HEK293 (cell line): ENCODE measurements around the gene GPLD1.

ENCODE experiments used
- CTCF ChIA-PET: fragments of 350-600 bp; formaldehyde crosslinking; extraction: SDS; loops from one replicate; lab custom pipeline; 2021; ENCODE audit warnings: antibody characterized with exemption; lab: Yijun Ruan, JAX
- POLR2A ChIA-PET: fragments of 300-600 bp; formaldehyde crosslinking; extraction: SDS; loops from one replicate; lab custom pipeline; 2020; ENCODE audit warnings: antibody characterized with exemption, inconsistent platforms; lab: Yijun Ruan, JAX
- H3K27ac ChIP-seq: fragments of 200-500 bp; sonication (Bioruptor generic); 2 replicates; pipeline ENCODE4 v1.5.1; 2014; ENCODE audit warnings: low read depth, low read length, control low read depth, inconsistent platforms; ENCODE audit errors: extremely low read depth
- H3K36me3 ChIP-seq, 2 experiments: fragments of 200-500 bp in 1 of 2; sonication (Bioruptor generic) in 1 of 2; 1 replicate in 1 of 2; 2 replicates in 1 of 2; pipeline ENCODE4 v1.5.1; 2014 to 2017; ENCODE audit warnings: inconsistent platforms in 2 of 2, low read length in 2 of 2; ENCODE audit not compliant: control insufficient read depth in 2 of 2, insufficient read depth in 1 of 2
- H3K4me1 ChIP-seq: fragments of 200-500 bp; sonication (Bioruptor generic); 2 replicates; pipeline ENCODE4 v1.5.1; 2014; ENCODE audit warnings: mild to moderate bottlenecking, low read length, inconsistent platforms; ENCODE audit not compliant: control insufficient read depth, insufficient read depth
- H3K4me3 ChIP-seq: 2 replicates; pipeline ENCODE4 v1.5.1; 2011; ENCODE audit warnings: low read depth, mild to moderate bottlenecking, control low read depth, low read length, moderate library complexity
- H3K9me3 ChIP-seq: fragments of 200-500 bp; sonication (Bioruptor generic); 2 replicates; pipeline ENCODE4 v1.5.1; 2014; ENCODE audit warnings: low read depth, low read length, inconsistent platforms; ENCODE audit not compliant: control insufficient read depth, insufficient read depth
- GLIS2 ChIP-seq: fragments of 450-650 bp; formaldehyde crosslinking; IDR thresholded peaks from 2 replicates; pipeline ENCODE4 v1.5.1; 2016; ENCODE audit warnings: missing biosample characterization, missing genetic modification characterization
- HOXC10 ChIP-seq: sonication (generic); formaldehyde crosslinking; IDR thresholded peaks from 2 replicates; pipeline ENCODE4 v1.8.1; 2023; ENCODE audit warnings: mild to moderate bottlenecking, missing genetic modification reagents
- KLF1 ChIP-seq: fragments of 450-650 bp; formaldehyde crosslinking; IDR thresholded peaks from 2 replicates; pipeline ENCODE4 v1.5.1; 2016; ENCODE audit warnings: missing biosample characterization, missing genetic modification characterization
- KLF7 ChIP-seq: fragments of 450-650 bp; formaldehyde crosslinking; IDR thresholded peaks from 2 replicates; pipeline ENCODE4 v1.5.1; 2016; ENCODE audit warnings: missing biosample characterization, missing genetic modification characterization, borderline replicate concordance
- MYNN ChIP-seq: fragments of 450-650 bp; formaldehyde crosslinking; IDR thresholded peaks from 2 replicates; pipeline ENCODE4 v1.5.1; 2016; ENCODE audit warnings: missing biosample characterization, missing genetic modification characterization, borderline replicate concordance
- OVOL3 ChIP-seq: fragments of 450-650 bp; formaldehyde crosslinking; IDR thresholded peaks from 2 replicates; pipeline ENCODE4 v1.5.1; 2016; ENCODE audit warnings: missing biosample characterization, missing genetic modification characterization
- SP7 ChIP-seq: fragments of 450-650 bp; formaldehyde crosslinking; IDR thresholded peaks from 2 replicates; pipeline ENCODE4 v1.5.1; 2016; ENCODE audit warnings: missing biosample characterization, missing genetic modification characterization
- YY1 ChIP-seq: fragments of 450-650 bp; formaldehyde crosslinking; IDR thresholded peaks from 2 replicates; pipeline ENCODE4 v1.5.1; 2018; ENCODE audit warnings: missing biosample characterization, missing genetic modification characterization
- ZBTB7A ChIP-seq: fragments of 450-650 bp; formaldehyde crosslinking; IDR thresholded peaks from 2 replicates; pipeline ENCODE4 v1.5.1; 2016; ENCODE audit warnings: low read depth, missing biosample characterization, missing genetic modification characterization
- ZFHX2 ChIP-seq: fragments of 450-650 bp; formaldehyde crosslinking; conservative IDR thresholded peaks from 2 replicates; pipeline ENCODE4 v1.5.1; 2016; ENCODE audit warnings: missing biosample characterization, missing genetic modification characterization
- ZFP69B ChIP-seq: fragments of 450-650 bp; formaldehyde crosslinking; IDR thresholded peaks from 2 replicates; pipeline ENCODE4 v1.5.1; 2016; ENCODE audit warnings: missing biosample characterization, missing genetic modification characterization
- ZNF121 ChIP-seq: fragments of 450-650 bp; formaldehyde crosslinking; IDR thresholded peaks from 2 replicates; pipeline ENCODE4 v1.5.1; 2016; ENCODE audit warnings: missing biosample characterization, missing genetic modification characterization
- ZNF354C ChIP-seq: fragments of 450-650 bp; formaldehyde crosslinking; IDR thresholded peaks from 2 replicates; pipeline ENCODE4 v1.5.1; 2016; ENCODE audit warnings: missing biosample characterization, missing genetic modification characterization, low read depth, borderline replicate concordance
- ZNF394 ChIP-seq: fragments of 450-650 bp; formaldehyde crosslinking; IDR thresholded peaks from 2 replicates; pipeline ENCODE4 v1.5.1; 2016; ENCODE audit warnings: missing biosample characterization, missing genetic modification characterization, mild to moderate bottlenecking, moderate library complexity, borderline replicate concordance
- ZNF433 ChIP-seq: fragments of 450-650 bp; formaldehyde crosslinking; IDR thresholded peaks from 2 replicates; pipeline ENCODE4 v1.5.1; 2016; ENCODE audit warnings: missing biosample characterization, missing genetic modification characterization, low read depth
- ZNF48 ChIP-seq: fragments of 450-650 bp; formaldehyde crosslinking; IDR thresholded peaks from 2 replicates; pipeline ENCODE4 v1.5.1; 2016; ENCODE audit warnings: missing biosample characterization, missing genetic modification characterization
- ZNF701 ChIP-seq: fragments of 450-650 bp; formaldehyde crosslinking; IDR thresholded peaks from 2 replicates; pipeline ENCODE4 v1.5.1; 2016; ENCODE audit warnings: missing biosample characterization, missing genetic modification characterization
- ZNF776 ChIP-seq: fragments of 450-650 bp; formaldehyde crosslinking; IDR thresholded peaks from 2 replicates; pipeline ENCODE4 v1.5.0; 2017; ENCODE audit warnings: missing biosample characterization, missing genetic modification characterization, borderline replicate concordance
- TF ChIP-seq, protein P1 (sequence below): fragments of 450-650 bp; formaldehyde crosslinking; IDR thresholded peaks from 2 replicates; pipeline ENCODE4 v1.5.1; 2016; ENCODE audit warnings: missing biosample characterization, missing genetic modification characterization
- TF ChIP-seq, protein P2 (sequence below): fragments of 450-650 bp; formaldehyde crosslinking; IDR thresholded peaks from 2 replicates; pipeline ENCODE4 v1.5.0; 2017; ENCODE audit warnings: missing biosample characterization, missing genetic modification characterization, borderline replicate concordance
- TF ChIP-seq, protein P3 (sequence below): fragments of 450-650 bp; formaldehyde crosslinking; conservative IDR thresholded peaks from 2 replicates; pipeline ENCODE4 v1.5.1; 2016; ENCODE audit warnings: low read depth, missing biosample characterization, missing genetic modification characterization

GPLD1 gene

DNA sequence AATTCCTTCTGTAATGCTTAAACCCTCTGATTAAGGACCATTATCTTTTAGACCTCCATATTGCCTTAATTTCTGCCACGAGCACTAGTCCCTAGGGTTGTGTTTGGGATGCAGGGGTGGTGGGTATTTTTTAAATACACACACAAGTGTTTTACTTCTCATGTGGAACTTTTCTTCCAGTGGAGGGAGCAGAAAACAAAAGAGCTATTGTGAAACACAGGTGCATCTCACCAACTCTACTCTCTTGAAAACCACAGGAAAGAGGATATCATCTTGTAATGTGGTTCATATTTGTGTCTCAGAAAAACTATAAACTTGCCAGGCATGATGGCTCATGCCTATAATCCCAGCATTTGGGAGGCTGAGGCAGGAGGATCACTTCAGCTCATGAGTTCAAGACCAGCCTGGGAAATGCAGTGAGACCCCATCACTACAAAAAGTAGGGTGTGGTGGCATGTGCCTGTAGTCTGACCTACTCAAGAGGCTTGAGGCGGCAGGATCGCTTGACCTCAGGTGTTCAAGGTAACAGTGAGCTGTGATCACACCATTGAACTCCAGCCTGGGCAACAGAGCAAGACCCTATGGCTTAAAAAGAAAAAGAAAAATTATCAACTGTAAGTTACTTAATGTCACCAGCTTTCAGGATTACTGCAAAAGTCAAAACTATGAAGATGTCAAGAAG, 49.4 kb downstream of the GPLD1 start:
- ChIA-PET CTCF (interaction anchor here (1.1 to 5.3 kb wide), 2 partner anchors 9 to 54 kb away, joined by 4 to 36 read pairs; partner anchors contain the start of gene ALDH5A1), POLR2A (no interaction called here)
- Histone ChIP-seq H3K27ac (no peak overlapping the region), H3K4me1 (no peaks in the 10 kb centered on the region), H3K9me3 (no peaks in the 10 kb centered on the region)
- TF ChIP-seq ZFP69B (tag by site-specific recombination) (no peak), SP7 (no peak), ZBTB7A (tag by site-specific recombination) (no peak), ZNF121 (tag by site-specific recombination) (0 out of 2 replicates have a peak, but pooled peaks have one; percentile 25), ZFHX2 (no peak), ZNF433 (tag by site-specific recombination) (no peak), ZNF354C (tag by site-specific recombination) (no peak), HOXC10 (CRISPR knock-in tag) (no peak)
- TF ChIP-seq, all 188 proteins: peak for 1
- H3K4me3 ChIP-seq: no peak overlapping the region
- no peaks in the 10 kb centered on the region; a peak in 1 of 3 replicates for H3K36me3 ChIP-seq

DNA sequence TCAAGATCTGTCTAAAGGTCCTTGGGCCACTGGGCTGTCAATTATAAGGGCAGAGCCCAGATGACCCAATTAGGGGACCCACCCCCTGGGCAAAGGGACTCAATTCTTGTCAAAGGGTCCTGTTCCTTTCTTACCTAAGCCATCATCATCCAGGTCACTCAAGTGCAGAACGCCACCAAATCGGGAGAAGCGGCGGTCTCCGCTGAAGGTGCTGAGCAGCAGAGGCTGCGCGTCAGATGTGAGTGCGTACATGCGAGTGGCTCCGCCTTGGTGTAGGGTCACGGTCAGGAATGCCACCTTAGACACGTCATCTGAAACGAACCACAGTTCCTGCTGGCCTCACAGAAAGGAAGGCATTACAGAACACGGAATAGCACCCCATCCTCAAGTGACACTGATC, 52.4 kb downstream of the GPLD1 start:
- H3K4me1 ChIP-seq: no peaks in the 10 kb centered on the region
- TF ChIP-seq, protein P1, sequence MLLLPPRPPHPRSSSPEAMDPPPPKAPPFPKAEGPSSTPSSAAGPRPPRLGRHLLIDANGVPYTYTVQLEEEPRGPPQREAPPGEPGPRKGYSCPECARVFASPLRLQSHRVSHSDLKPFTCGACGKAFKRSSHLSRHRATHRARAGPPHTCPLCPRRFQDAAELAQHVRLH (tag by site-specific recombination): no peak
- TF ChIP-seq YY1 (tag by site-specific recombination): no peak
- TF ChIP-seq, protein P2, sequence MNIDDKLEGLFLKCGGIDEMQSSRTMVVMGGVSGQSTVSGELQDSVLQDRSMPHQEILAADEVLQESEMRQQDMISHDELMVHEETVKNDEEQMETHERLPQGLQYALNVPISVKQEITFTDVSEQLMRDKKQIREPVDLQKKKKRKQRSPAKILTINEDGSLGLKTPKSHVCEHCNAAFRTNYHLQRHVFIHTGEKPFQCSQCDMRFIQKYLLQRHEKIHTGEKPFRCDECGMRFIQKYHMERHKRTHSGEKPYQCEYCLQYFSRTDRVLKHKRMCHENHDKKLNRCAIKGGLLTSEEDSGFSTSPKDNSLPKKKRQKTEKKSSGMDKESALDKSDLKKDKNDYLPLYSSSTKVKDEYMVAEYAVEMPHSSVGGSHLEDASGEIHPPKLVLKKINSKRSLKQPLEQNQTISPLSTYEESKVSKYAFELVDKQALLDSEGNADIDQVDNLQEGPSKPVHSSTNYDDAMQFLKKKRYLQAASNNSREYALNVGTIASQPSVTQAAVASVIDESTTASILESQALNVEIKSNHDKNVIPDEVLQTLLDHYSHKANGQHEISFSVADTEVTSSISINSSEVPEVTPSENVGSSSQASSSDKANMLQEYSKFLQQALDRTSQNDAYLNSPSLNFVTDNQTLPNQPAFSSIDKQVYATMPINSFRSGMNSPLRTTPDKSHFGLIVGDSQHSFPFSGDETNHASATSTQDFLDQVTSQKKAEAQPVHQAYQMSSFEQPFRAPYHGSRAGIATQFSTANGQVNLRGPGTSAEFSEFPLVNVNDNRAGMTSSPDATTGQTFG (tag by site-specific recombination): no peak
- H3K27ac ChIP-seq: no peak overlapping the region
- no peaks in the 10 kb centered on the region; a peak in 1 of 3 replicates for H3K36me3 ChIP-seq
- no peak overlapping the region for H3K4me3 ChIP-seq
- ChIA-PET CTCF (interaction anchor here (1.2 to 1.6 kb wide), 2 partner anchors 135 to 154 kb away, joined by 3 to 4 read pairs; no protein-coding TSS in a partner anchor), POLR2A (no interaction called here)
- H3K9me3 ChIP-seq: no peaks in the 10 kb centered on the region

DNA sequence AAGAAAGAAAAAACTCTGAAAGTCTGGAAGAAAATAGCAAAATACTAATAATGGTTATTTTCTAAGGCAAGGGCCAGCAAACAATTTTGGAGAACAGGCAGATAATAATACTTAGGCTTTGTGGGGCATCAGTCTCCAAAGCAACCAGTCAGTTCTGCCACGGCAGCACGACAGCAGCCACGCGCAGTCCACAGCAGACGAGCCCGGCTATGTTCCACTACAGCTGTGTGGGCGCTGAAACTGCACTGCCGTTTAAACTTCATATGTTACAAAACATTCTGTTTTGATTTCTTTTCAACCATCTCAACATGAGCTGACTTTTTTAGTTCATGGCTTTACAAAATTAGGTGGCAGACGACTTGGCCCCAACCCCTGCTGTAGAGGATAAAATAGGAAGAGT, 56.8 kb downstream of the GPLD1 start:
- no peaks in the 10 kb centered on the region; a peak in 1 of 3 replicates for H3K36me3 ChIP-seq
- no peaks in the 10 kb centered on the region for H3K9me3 ChIP-seq
- H3K4me3 ChIP-seq: no peak overlapping the region
- POLR2A ChIA-PET: no interaction called here
- CTCF ChIA-PET: interaction anchor here (1.0 to 5.4 kb wide), 7 partner anchors 9 to 89 kb away, joined by 3 to 55 read pairs (median 5); no protein-coding TSS in a partner anchor
- no peaks in the 10 kb centered on the region for H3K4me1 ChIP-seq
- H3K27ac ChIP-seq: no peak overlapping the region
- no peak for TF ChIP-seq ZNF48 (tag by site-specific recombination)
- no peak for TF ChIP-seq ZNF701 (tag by site-specific recombination)
- no peak for TF ChIP-seq OVOL3
- TF ChIP-seq, protein P1 (tag by site-specific recombination): no peak
- TF ChIP-seq MYNN (tag by site-specific recombination): no peak
- TF ChIP-seq, protein P3, sequence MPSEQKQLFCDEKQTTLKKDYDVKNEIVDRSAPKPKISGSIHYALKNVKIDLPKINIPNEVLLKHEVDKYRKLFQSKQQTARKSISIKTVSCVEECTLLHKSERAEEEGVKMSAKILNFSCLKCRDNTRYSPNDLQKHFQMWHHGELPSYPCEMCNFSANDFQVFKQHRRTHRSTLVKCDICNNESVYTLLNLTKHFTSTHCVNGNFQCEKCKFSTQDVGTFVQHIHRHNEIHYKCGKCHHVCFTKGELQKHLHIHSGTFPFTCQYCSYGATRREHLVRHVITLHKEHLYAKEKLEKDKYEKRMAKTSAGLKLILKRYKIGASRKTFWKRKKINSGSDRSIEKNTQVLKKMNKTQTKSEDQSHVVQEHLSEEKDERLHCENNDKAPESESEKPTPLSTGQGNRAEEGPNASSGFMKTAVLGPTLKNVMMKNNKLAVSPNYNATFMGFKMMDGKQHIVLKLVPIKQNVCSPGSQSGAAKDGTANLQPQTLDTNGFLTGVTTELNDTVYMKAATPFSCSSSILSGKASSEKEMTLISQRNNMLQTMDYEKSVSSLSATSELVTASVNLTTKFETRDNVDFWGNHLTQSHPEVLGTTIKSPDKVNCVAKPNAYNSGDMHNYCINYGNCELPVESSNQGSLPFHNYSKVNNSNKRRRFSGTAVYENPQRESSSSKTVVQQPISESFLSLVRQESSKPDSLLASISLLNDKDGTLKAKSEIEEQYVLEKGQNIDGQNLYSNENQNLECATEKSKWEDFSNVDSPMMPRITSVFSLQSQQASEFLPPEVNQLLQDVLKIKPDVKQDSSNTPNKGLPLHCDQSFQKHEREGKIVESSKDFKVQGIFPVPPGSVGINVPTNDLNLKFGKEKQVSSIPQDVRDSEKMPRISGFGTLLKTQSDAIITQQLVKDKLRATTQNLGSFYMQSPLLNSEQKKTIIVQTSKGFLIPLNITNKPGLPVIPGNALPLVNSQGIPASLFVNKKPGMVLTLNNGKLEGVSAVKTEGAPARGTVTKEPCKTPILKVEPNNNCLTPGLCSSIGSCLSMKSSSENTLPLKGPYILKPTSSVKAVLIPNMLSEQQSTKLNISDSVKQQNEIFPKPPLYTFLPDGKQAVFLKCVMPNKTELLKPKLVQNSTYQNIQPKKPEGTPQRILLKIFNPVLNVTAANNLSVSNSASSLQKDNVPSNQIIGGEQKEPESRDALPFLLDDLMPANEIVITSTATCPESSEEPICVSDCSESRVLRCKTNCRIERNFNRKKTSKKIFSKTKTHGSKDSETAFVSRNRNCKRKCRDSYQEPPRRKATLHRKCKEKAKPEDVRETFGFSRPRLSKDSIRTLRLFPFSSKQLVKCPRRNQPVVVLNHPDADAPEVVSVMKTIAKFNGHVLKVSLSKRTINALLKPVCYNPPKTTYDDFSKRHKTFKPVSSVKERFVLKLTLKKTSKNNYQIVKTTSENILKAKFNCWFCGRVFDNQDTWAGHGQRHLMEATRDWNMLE (tag by site-specific recombination): no peak
- no peak for TF ChIP-seq KLF1
- no peak for TF ChIP-seq GLIS2 (tag by site-specific recombination)
- no peak for TF ChIP-seq ZNF776 (tag by site-specific recombination)
- no peak for TF ChIP-seq KLF7 (tag by site-specific recombination)
- no peak for TF ChIP-seq ZNF394
